ENCODE measurements around the gene BOLA1.

DNA sequence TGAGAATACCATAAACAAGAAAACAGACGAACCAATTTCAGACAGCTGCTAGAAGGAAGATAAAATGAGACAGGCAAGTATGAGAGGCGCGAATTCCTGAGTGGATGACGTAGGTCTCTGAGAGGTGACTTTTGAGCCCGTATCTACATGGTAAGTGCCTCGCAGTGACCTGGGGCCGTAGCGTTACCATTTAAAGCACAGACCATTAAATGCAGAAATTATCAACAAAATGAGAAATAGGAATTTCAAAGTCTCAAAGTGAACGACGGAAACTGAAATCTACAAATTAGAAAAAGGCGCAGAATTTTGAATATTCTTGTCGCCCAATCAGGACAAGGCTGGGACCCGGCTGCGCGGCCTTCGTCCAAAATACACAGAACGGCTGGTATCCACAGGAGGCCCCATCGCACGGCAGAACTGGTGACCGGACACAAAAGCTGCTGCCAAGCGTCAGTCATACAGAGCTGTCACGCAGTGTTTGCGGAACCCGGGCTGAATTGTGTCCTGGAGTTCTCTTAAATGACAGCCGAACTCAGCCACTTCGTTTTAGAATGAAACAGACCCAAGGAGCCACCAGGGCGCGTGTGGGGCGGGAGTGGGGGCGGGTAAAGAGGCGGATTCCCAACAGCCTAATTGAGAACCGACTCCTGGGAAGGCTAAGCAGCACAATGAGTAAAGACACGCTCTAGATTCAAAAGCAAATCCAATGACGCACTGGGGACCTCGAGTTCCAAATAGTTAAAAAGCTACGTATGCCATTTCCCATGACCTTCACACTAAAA is 13.8 kb upstream of the BOLA1 start:
- TF ChIP-seq POLR2A (IDR thresholded peaks at IDR 0.05; ENCODE audit: low read length) (peak; percentile 67), GATA1 (IDR thresholded peaks at IDR 0.05; ENCODE audit: low read depth, low read length) (no peak)

Data from erythroblast (primary cell).